ENCODE measurements around the gene EPHA7.

Gene EPHA7

DNA sequence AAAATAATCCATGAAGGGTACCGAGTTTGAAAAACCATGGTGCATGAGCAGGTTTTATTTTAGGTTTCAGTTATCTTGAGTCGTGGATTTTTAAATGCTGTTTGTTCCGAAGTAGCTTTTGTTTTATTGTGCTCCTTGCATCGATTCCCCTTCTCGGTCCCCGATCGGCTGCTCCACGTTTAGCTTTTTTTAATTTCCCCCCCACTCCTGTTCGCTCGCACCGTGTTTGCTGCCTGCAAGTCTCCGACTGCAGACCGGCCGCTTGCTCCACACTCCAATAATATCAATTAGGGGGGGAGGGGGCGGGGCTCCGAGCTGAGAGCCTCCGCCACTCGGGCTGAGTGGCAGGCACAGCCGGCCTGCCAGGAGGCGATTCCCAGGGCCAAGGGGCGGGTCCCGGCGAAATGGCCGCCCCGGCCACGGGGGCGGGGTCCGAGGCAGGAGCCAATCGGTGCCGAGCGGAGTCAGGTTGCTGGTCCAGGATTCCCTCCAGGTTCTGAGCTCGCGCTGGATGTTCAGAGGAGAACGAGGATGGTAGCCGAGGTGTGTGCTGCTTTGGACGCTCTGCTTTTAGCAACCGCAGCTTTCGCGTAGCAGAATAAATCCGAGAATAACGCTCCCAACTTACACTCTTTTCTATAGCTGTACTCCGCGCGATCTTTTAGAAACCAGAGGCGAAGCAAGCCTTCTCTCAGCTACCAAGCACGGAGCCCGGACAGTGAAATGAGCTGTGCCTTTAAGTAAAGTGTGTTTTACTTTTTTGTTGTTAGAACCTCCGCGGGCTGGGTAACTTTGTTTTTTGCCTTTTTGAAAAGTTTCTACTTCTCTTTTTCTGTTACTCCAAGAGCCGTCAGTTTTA, at the start of gene EPHA7:
TSS of gene EPHA7 (minus strand) at position 256 of the 859 bp plus-strand sequence. CDS start at position 38, 218 bp downstream.
- DNase-seq: peak; percentile 64

DNA sequence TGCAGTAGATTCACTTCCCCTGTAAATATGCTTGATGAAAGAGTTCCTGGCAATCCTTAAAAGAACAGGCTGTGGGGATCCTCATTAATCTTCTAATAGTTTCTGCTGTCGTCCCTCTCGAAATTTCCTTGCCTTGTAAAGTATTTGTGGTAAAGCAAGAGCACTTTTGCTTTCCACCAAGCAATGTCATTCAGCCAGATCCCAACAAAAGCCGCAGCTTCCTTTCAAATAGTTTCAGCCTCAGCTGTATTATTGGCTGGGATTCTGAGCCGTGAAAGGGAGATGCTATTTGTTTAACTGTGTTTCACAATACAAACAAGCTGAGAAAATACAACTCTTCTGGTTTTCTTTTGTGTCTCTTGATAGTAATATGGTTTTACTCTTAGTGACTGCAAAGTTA, 48.9 kb upstream of the EPHA7 start:
- no peak for DNase-seq

DNA sequence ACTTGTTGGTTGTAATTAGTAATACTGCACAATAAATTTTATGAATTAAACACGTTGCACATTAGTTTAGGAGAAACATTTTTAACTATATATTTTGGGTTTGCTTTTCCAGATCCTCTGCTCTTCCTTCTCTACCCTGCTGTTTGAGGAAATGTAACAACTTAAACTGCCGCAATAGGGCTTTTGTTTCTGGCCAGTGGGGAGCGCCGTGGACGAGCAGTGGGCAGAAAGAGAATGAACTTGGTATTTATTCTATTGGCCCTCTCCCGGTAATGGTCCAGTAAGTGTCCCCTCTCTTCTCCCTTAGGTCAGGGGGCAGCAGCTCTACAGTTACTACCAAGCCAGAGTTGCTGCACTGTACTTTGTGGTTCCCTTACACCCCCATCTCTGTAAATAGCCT, 35.2 kb upstream of the EPHA7 start:
- no peak for DNase-seq

DNA sequence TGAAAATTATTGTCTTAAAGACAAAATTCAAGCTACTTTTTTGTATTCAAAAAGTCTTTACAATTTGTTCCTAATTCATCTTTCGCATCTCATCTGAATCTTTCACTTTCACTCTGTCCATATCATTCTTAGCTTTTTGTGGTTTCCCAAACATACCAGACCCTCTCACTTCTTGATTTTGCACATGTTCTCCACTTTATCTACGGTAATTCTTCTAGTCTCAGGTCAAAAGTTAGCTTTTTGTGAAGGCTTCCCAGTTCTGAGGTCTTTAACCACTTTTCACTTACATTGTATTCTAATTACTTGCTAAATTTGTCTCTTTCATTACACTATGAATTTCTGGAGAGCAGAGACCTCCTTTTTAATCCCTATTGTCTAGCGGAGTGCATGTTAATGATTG, 34.6 kb upstream of the EPHA7 start:
- DNase-seq: no peak

DNA sequence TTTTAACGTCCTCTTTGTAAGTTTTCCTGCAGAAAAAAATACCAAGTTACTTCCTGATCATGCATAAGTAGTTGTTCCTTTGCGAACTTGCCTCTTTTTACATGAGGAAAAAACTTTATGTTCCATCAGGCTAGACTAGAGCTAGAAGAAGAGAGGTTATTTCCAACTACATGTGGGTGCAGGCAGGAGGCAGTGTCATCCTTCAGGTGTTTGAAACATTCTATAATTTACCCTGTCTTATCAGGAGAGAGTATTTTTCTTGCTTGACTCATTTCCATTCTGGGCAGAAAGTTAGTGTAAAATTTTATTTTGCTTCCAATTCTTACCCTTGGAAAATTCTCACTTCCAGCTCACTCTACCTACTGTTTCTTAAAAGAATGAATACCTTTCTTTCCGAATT, 28.5 kb upstream of the EPHA7 start:
- no peak for DNase-seq

DNA sequence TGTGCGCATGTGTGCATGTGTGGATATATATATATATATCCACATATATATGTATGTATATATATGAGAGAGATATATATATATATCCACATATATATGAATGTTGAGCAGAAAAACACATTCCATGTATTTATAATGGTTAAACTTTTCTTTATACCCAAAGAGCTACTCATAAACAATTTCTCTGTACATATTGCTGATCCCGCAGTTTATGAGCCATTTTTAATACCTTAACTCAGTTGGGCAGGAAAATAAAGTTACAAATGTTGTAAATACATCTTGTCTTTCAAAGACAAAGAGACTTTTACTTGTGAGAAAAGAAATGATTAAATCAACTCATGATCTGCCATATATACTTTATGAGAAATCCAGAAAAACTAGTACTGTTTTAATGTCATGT, 18.1 kb upstream of the EPHA7 start:
- no peak for DNase-seq

DNA sequence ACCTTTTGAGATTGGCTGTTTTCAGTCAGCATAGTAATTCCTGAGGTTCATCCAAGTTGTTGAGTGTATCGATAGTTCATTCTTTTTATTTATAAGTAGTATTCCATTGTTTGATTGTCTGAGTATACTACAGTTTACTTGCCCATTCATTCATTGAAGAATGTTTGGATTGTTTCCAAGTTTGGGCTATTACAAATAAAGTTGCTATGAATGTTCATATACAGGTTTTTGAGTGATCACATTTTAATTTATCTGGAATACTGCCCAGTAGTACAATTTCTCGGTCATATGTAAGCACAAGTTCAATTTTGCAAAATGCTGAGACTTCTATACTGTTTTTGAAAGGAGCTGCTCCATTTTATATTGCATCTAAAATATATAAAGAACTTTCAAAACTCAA, 14.2 kb upstream of the EPHA7 start:
- no peak for DNase-seq

DNA sequence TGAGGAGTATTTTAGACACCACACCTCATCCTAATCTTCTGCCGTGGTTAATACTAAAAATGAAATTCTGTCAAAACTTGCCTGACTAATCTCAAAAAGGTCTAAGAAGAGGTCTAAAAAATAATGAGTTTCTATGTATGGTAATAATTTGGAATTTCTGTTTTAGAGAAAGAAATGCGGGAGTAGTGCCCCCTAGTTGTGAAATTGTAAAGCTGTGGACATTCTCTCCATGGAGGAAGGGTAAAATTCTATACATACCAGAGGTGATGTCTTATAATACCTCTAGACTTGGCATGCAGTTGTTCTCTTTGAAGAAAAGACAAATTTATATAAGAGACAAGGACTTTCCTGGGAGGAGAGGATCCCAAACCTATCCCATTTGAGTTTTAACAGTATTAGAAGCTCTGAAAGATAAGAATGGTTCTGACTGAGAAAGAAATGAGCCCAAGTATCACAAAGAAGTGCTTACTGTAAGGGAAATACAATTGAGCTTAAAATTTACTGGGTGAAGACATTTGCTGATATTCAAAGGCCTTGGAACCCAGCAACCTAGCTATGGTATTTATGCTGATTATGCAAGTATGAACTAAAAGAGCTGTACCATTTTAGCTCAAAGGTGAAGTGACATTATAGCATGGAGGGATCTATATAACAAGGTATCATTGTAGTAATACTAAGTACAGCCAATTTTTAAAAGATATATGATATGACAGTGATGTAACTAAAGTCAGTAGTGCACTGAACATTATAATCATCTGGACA, 5.1 kb upstream of the EPHA7 start:
- DNase-seq: no peak

DNA sequence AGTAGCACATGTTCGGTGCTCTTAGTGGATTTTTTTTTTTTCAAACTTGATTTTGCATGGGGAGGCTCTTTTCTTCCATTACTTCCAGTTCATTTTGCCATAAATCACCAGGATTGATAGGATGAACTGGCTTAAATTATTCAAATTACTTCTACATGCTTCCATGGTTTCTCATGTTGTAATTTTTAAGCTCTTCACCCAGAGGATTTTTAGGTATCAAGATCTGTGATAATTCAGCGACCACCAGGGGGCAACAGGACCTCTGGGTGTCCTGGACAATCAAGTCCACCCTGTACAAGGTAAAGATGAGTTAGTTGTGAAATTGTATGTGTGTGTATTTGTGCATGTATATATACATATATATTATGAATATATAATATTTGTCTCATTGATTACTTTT, 4.2 kb upstream of the EPHA7 start:
- DNase-seq: peak; percentile 47

DNA sequence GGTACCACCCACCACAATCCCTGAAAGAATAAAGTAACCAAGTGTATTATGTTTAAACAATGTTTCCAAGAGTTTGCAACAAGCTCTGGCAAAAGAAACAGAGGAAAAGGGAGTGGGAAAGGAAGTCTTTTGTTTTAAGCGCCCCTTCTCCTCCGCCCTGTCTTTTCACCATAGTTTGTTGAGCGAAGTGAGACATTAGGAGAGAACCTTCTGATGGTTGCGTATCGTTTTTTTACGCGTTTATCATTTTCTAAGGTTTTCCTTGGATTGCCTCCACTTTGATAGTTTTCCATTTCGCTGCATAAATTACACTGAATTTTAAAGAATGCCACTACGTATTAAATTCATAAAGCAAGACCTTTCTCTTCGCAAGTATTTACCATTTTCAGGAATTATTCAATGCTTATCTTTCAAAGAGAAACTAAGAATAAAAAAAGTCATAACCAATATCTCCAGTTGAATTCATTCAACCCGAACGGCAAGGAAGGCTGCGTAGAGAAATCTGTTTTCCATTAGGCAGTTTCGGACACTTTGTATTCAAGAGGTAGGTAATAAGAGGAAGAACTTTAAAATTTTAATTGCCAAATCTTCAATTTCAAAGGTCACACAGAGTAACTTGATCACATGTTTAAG, 920 bp upstream of the EPHA7 start:
- DNase-seq: no peak

DNA sequence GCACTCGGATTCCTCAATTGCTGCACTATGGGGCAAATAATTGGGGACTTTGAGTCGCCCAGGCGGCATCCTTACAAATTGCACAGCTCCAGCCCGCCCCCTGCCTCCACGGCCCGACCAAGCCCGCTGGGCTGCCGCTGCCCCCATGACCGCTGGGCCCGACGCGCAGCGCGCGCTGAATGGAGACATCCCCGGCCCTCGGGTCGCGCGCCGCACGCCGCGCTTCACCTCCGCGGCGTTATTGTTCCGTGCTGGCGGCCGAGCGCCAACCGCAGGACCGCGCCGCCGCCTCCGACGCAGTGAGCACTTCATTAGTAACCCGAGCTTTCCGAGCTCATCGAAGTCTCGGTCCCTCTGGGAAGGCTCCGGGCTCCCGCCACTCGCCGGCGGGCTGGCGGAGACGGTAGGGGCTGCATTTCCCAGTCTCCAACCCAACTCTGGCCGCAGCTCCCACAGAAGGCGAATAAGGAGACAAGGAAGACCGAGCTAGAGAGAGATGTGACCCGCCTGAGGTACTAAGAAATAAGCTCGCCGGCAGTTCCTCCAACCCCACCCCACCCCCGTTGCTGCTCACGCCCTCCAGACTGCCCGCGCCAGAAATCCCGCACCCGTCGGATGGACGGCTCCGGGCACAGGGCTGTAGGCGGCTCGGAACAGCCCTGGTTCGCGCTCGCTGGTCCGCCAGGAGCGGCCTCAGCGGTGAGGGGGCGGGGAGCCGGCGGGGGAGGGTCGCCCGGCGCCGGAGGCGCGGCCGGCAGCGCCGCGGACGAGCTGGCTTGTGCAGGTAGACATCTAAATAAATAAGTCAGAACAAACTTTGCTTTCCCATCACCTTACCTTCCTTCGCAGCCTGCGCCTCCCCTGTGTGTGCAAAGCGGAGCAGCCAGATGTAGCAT, 703 bp downstream of the EPHA7 start:
- peak; percentile 21 for DNase-seq

DNA sequence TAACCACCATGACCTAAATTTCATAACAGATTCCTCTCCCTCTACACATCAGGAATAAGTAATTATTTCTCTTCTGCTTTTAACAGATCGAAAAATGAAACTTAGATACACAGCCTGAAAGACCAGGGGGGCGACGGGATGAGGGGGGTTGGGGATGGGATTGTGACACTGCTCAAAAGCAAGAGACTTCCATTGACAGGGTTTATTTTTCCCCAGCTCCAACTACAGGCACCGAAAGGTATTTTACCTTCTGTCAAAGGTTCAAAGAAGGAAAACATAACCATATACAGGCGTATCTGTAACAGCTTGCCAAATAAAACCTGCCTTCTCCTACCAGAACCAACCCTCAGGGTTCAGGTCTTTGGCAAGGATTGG, 1.3 kb downstream of the EPHA7 start:
- DNase-seq: no peak

DNA sequence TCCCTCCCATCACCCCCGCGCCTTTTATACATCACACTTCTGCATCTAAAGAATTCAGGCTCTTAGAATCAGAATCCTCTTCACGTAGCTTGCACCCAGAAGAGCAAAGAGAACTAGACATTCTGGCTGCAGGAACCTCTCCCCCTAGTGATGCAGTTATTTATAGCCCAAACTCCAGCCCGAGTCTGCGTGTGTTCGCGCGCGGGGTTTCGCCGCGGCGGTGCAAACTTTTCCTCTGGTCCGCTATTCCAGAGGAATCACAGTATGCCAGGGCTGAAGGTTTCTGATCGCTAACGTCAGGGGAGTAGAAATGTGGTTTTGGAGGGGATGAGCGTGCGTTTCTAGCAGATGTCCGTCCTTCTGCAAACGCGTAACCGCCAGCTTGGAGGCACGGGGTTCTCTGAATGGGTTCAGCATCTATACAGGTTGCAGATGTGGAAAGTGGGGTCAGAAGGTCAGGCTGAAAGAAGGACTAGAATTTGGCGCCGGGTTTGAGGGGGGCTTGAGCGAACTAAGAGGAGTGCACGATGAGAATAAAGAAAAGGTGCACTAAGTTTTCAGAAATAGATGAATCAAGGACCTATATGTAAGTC, 1.8 kb downstream of the EPHA7 start:
- DNase-seq: no peak

DNA sequence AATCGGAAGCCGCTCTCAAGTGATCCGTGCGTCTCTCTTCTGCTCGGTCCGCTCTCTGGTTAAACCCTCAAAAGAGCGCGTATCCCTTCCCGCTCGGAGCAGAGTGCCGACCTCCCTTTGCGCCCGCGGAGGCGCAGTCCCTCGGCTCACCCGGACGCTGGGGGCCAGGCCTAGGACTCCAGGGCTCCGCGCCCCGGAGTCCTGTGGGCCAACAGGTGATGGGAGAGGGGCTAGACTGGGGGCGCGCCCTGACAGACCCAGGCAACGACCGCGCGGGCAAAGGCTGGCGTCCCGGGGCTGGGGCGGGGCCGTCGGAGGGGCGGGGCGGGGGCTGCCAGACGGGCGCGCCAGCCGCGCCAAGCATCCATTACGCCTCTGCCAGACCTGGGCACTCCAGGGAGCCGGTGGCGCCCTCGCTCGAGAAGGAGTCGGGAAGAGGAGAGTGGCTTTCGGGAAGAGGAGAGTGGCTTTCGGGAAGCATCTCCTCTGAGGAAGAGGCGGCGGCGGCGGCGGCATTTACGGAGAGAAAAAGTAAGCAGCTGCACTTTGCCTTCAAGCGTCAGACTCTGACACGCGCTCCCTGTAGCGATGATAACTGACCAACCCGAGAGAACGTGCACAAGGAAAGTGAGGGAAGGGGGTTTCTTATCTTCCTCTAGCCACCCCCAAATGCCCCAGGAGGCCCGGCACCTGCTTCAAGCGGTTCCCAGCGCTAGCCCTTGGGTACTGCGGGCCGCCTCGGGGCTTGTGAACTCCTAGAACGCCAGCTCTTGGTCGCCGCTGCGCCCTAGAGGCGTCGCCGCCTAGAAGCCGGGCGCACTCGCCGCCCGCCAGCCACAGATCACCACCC, 2.6 kb downstream of the EPHA7 start:
- DNase-seq: no peak

DNA sequence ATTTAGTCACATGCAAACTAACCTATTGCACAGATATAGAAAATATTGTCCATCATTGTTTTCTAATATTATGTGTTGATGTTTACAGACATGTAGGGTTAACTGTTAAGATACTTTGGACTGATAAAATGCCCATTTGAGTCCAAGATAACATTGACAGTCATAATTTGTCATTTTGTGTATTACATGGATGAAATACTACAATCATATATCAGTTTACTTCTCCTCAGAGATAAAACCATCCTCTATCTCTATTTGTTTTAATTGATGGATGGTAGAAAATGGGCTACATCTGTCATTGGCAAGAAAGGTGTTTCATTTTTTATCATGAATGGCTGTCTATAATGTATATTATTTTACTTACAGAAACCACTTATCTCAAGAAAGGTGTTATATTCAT, 6.2 kb downstream of the EPHA7 start:
- DNase-seq: no peak

DNA sequence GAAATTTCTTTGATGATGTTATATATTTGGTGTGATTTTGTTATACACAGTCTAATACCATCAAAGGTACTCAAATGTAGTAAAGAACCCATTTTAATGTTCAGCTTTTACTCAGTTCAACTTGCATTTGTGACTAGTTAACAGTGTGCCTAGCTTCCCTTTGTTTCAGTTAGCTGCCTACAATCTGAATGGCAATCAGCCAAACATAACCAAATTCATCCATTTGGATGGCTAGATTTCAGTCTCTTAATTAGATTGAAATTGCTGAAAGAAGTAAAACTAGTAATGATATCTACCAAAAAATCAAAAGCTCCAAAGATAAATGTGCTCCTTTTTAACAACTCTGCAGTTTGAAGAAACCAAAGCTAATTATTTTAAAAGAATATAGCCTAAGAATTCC, 6.9 kb downstream of the EPHA7 start:
- DNase-seq: no peak

DNA sequence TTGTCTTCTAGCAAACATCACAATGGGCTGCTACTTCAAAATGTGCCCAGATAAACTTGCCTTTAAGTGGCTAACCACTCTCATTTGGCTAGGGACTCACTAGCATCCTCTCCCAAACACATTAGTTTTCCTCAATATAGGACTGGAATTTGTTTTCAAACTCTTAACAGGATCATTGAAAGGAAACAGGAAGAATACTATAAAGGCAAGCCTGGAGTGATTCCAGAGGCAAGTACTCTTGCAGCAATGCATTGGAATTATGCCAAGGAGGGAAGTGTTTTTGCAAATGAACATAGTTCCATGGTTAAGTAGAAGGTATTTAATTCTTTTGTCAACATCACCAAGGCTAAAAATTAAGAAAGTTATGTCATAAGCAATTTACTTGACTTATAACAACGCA, 12.2 kb downstream of the EPHA7 start:
- no peak for DNase-seq

DNA sequence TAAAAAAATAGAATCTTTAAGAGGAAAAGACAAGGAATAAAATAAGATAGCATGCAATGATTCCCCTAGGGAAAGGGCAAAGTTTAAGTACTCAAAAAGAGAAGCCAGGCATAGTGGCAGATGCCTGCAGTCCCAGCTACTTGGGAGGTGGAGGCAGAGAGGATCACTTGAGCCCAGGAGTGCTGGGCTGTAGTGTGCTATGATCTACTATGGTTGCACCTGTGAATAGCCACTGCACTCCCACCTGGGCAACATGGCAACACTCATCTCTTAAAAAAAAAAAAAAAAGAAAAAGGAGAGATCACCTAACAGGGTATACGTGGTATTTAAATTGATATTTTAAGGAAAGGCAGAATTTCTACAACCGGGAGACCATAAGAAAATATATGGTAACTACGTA, 16.0 kb downstream of the EPHA7 start:
- DNase-seq: no peak

DNA sequence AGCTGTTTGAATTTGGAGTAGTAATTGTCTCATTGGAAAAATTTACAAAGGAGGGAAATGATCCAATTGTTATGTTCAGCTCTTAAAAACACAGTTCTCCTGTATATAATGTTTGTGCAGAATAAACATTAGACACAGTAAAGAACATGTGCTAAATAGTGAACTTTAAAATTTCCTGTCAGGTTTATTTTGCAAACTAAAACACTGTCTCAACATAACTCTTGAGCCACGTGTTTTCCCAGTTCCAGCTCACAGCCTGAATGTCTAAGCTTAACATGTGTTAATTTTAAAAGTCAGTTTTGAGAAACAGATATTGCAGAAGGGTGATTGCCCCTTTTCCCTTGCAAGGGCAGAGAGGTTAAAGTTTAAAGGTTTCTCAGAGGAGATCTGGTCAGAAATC, 20.6 kb downstream of the EPHA7 start:
- DNase-seq: no peak

DNA sequence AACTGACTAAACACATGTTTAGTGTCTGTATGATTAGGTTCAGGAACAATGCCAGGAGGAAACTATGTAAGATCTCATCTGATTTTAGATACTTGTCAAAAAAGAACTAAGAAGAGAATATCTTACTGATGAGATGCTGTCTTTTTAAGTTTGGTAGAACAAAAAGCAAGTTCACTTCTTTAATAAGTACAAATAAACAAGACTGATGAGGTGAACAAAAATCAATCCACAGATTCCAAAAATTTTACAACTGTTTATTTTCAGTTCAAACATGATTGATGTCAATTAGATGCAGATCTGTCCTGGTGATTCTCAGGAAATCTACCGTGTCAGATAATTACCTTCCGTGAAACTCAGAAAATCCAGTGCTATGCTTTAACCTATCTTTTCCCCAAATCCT, 24.9 kb downstream of the EPHA7 start:
- no peak for DNase-seq

DNA sequence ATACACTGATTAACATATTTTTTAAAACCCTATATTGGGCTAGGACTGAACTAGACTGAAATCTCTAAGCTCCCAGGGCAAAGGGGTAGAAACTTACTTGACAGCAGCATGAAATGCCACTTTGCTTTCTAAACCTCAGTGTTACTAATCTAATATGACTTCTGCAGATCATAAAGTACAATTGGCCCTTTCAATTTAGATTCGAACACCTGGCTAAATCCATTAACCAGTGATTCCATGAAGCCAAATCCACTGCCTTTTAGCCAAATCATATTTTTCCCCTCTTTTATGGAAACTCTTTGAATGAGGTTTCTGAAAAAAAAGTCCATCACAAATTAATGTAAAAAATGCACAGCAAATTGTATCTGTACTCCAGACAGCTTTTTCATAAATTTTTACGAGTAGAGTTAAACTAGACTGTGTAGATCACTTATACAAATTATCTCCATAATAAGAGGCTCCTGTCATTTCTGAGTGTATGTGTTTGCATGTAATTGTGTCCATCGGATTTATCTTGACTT, 25.7 kb downstream of the EPHA7 start:
- DNase-seq: no peak

Measured in stimulated activated CD8-positive, alpha-beta memory T cell treated with anti-CD3 and anti-CD28 coated beads, Interleukin-4, amount 100 ng/mL, for 48 hours (primary cell).